Stomach (tissue), 9 donors: ENCODE results near the gene EME2. TPM values are rescaled to one million over a fixed set of nuclear protein-coding genes. Genes with fewer than 3 reads are reported as not detected.

ENCODE experiments used
- DNase-seq, 2 donors: peaks; one replicate each; pipeline versions ENCODE4 v3.0.0 to v3.0.0-alpha.2; 2013 to 2019
- H3K27ac ChIP-seq, 5 donors: fragments of 200-600 bp in 4 of 5; sonication (generic) in 4 of 5; one replicate each; pipeline ENCODE4 v1.5.1; 2013 to 2019; ENCODE audit warnings: mild to moderate bottlenecking in 1 of 5, moderate library complexity in 1 of 5
- H3K27me3 ChIP-seq, 3 donors: fragments of 200-600 bp; sonication (generic); one replicate each; pipeline ENCODE4 v1.5.1; 2017 to 2019; ENCODE audit warnings: mixed run types in 1 of 3
- H3K36me3 ChIP-seq, 4 donors: fragments of 200-600 bp; sonication (generic); 1 replicate in 3 of 4; 2 replicates in 1 of 4; pipeline ENCODE4 v1.5.1; 2016 to 2019
- H3K4me1 ChIP-seq, 4 donors: fragments of 200-600 bp; sonication (generic); one replicate each; pipeline ENCODE4 v1.5.1; 2016 to 2019
- H3K4me3 ChIP-seq, 4 donors: fragments of 200-600 bp; sonication (generic) in 3 of 4; one replicate each; pipeline ENCODE4 v1.5.1; 2016 to 2019; ENCODE audit warnings: mild to moderate bottlenecking in 1 of 4
- H3K9me3 ChIP-seq, 4 donors: fragments of 200-600 bp; sonication (generic); one replicate each; pipeline ENCODE4 v1.5.1; 2016 to 2019
- EP300 ChIP-seq: sonication (generic); formaldehyde crosslinking; IDR thresholded peaks from one replicate; pipeline ENCODE4 v1.6.1; 2017; ENCODE audit warnings: antibody characterized with exemption
- POLR2A ChIP-seq, 4 donors: fragments of 450-650 bp; IDR thresholded peaks; one replicate each; pipeline ENCODE4 v1.6.1; 2016; ENCODE audit warnings: antibody characterized with exemption in 4 of 4, control low read depth in 2 of 4, mild to moderate bottlenecking in 1 of 4, moderate library complexity in 1 of 4
- POLR2AphosphoS5 ChIP-seq, 3 donors: sonication (generic); formaldehyde crosslinking; IDR thresholded peaks; one replicate each; pipeline ENCODE4 v1.6.1; 2016; ENCODE audit warnings: antibody characterized with exemption in 3 of 3
- WGBS, 5 donors: extraction: QIAGEN DNeasy Blood & Tissue Kit in 3 of 5; methylation state at CpG; one replicate each; pipeline versions ENCODE4 v1.1.5 to v1.1.7; 2013 to 2018; 5-methylcytosine and 5-hydroxymethylcytosine counted together
- intact Hi-C: fragments of 100-400 bp; cut with DNase I; formaldehyde crosslinking; loops from one replicate; pipeline ENCODE4 v1.15.1; 2023; ENCODE audit warnings: low total_unique reads
- polyA plus RNA-seq, 3 donors: library from polyadenylated mRNA; stranded (reverse); fragments of 200-250 nt; gene quantifications; one replicate each; pipeline ENCODE4 v1.2.3, GENCODE V29; 2013
- total RNA-seq, 5 donors: library from RNA; depleted of rRNA; stranded (reverse); fragments of >200 nt; gene quantifications; one replicate each; pipeline versions ENCODE4 v1.1.0 to v1.2.3, GENCODE V29; 2014 to 2016
- TF ChIP-seq, protein P1 (sequence below), 7 experiments: fragments of 450-650 bp in 4 of 7; fragments of 200-600 bp in 3 of 7; sonication (generic) in 3 of 7; IDR thresholded peaks; one replicate each; pipeline ENCODE4 v1.5.1; 2016 to 2019; ENCODE audit warnings: antibody characterized with exemption in 7 of 7, control low read depth in 2 of 7, mild to moderate bottlenecking in 1 of 7
- donor health status: healthy with polysubstance abuse.
- donor health status: Bipolar disorder and iron deficiency.
- donor health status: healthy.

Gene EME2
- total and polyA plus RNA-seq, 8 donors = 2.6 to 94.1 (median 13.3) TPM

DNA sequence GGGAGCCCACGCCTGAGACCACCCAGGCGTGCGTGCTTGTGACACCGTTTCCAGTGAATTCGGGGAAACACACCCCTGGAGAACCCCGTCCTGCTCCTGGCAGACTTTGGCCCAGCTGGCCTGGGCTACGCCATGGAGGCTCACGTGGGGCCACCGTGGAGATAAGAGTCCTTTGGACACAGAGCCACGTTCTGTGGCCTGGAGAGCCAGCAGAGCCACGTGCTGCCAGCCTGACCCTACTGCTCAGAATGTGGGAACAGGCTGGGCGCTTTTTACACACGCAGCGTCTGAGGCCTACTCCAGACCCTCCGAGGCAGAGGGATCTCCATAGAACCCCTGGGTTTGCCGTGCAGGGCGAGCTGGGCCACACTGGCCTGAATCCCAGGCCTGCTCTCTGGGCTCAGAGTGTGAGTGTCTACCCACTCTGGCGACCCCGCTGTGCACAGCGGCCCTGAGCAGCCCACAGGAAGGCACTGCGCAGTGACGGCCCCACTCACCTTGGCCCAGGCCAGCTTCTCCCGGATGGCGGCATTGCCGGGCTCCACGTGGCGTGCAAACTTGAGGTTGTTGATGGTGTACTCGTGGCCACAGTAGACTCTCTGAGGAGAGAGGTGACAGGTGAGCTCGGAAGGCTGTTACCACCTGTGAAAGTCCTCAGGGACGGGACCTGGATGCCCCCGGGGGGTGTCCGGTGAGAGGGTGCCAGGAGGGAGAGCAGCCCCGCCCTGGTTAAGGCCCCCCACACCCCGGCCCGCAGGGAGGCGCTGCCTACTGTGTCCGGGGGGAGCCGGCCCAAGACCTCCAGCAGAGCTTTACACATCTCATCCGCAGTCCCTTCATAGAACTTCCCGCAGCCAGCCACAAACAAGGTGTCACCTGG is 44.0 kb downstream of the EME2 start:
- TF ChIP-seq POLR2A (IDR thresholded peaks at IDR 0.05) (no peak), EP300 (no peak), POLR2AphosphoS5 (IDR thresholded peaks at IDR 0.05) (no peak)
- TF ChIP-seq, protein P1, sequence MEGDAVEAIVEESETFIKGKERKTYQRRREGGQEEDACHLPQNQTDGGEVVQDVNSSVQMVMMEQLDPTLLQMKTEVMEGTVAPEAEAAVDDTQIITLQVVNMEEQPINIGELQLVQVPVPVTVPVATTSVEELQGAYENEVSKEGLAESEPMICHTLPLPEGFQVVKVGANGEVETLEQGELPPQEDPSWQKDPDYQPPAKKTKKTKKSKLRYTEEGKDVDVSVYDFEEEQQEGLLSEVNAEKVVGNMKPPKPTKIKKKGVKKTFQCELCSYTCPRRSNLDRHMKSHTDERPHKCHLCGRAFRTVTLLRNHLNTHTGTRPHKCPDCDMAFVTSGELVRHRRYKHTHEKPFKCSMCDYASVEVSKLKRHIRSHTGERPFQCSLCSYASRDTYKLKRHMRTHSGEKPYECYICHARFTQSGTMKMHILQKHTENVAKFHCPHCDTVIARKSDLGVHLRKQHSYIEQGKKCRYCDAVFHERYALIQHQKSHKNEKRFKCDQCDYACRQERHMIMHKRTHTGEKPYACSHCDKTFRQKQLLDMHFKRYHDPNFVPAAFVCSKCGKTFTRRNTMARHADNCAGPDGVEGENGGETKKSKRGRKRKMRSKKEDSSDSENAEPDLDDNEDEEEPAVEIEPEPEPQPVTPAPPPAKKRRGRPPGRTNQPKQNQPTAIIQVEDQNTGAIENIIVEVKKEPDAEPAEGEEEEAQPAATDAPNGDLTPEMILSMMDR (IDR thresholded peaks at IDR 0.05) = no peak
- 83 to 96% (median 90%) methylated on average over 17 to 40 of the region's 40 CpGs for WGBS, 5 donors
- Histone ChIP-seq H3K4me3 (no peak overlapping the region), H3K4me1 (peaks cover 0 to 15% (median 11%) of the 10 kb centered on the region in 4 donors), H3K36me3 (peaks cover 29 to 82% (median 81%) of the 10 kb centered on the region in 4 donors), H3K27me3 (no peaks in the 10 kb centered on the region), H3K27ac (no peak overlapping the region), H3K9me3 (no peaks in the 10 kb centered on the region)
- no peak for DNase-seq
- intact Hi-C loops = no loop called here

DNA sequence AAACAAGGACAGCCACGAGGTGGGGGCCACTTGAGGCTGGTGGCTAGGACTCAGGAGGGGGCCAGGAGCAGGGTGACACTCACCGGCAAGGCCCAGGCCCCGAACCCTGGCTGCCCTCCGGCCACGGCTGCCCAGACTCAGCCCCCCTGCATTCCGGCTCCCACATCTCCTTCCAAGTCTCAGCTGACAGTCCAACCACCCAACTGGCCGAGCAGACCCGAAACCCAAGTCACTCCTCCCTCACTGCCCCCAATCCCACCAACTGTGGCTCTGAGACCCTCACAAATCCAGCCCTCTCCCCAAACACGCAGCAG is 44.6 kb downstream of the EME2 start:
- H3K4me3 ChIP-seq = no peak overlapping the region
- intact Hi-C loops = no loop called here
- H3K36me3 ChIP-seq = peaks cover 29 to 88% (median 87%) of the 10 kb centered on the region in 4 donors
- H3K9me3 ChIP-seq = no peaks in the 10 kb centered on the region
- H3K27ac ChIP-seq = no peak overlapping the region
- WGBS, 5 donors = 80 to 97% (median 93%) methylated on average over 6 to 9 of the region's 9 CpGs
- DNase-seq = no peak
- TF ChIP-seq, protein P1 (IDR thresholded peaks at IDR 0.05) = no peak
- no peak for TF ChIP-seq EP300
- no peak for TF ChIP-seq POLR2A (IDR thresholded peaks at IDR 0.05)
- no peak for TF ChIP-seq POLR2AphosphoS5 (IDR thresholded peaks at IDR 0.05)
- no peaks in the 10 kb centered on the region for H3K27me3 ChIP-seq
- peaks cover 0 to 12% (median 10%) of the 10 kb centered on the region in 4 donors for H3K4me1 ChIP-seq

DNA sequence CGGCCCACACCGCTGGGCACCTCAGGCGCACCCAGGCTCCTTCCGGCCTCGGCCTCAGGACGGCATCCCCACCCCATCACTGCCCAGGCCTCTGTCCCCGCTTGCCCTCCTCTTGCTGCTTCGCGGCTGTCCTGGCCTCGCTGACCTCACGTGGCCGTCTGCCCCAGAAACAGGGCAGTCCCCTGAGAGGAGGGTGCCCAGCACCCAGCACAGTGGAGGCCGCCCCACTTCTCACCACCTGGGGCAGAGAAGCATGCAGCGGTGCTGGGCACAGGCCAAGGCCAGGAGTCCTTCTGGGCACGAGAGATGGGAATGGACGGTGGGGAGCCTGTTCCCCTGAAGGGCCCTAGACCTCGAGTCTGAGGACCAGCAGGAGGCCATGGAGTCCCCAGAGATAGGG is 45.1 kb downstream of the EME2 start:
- intact Hi-C loops = no loop called here

DNA sequence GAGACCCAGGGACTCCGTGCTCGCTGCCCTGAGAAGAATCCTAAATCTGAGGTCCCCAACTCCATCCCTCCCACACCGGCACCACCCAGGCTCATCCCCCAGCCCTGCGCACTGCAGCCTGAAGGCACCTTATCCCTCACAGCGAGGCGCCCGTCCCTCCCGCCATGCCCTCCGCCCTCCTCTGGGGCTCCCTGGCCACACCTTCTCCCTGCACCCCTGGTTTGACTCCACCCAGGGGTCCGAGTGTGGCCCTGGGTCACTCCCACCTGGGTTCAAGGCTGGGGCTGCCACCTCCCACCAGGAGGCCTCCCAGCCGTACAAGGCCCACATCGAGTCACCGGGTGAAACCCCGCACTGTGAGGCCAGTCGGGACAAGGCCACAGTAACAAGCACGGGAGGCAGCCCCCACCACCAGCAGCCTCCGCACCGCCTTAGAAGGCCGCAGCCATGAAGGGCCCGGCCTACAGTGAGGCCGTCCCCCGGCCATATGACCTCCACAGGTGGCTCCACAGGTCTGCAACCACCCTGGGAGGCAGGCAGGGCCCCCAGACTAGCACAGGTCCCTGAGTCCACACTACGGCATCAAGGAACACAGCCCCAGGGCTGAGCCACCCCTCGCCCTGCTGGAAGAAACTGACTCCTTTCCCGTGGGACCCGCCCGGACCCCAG is 45.7 kb downstream of the EME2 start:
- Histone ChIP-seq H3K27ac (no peak overlapping the region), H3K36me3 (peaks cover 29 to 96% (median 93%) of the 10 kb centered on the region in 4 donors), H3K27me3 (no peaks in the 10 kb centered on the region), H3K9me3 (no peaks in the 10 kb centered on the region), H3K4me1 (peaks cover 0 to 4% (median 0%) of the 10 kb centered on the region in 4 donors), H3K4me3 (no peak overlapping the region)
- TF ChIP-seq EP300 (no peak), POLR2A (IDR thresholded peaks at IDR 0.05) (peak in 1 of 4 donors; percentile 10)
- 92 to 96% (median 94%) methylated on average over 13 to 27 of the region's 27 CpGs for WGBS, 5 donors
- DNase-seq = no peak
- intact Hi-C loops = no loop called here

More for the DNA sequence above, 45.1 kb downstream of the EME2 start:
- Histone ChIP-seq H3K36me3 (peaks cover 29 to 93% (median 91%) of the 10 kb centered on the region in 4 donors), H3K4me1 (peaks cover 0 to 8% (median 6%) of the 10 kb centered on the region in 4 donors), H3K27ac (no peak overlapping the region), H3K9me3 (no peaks in the 10 kb centered on the region), H3K4me3 (no peak overlapping the region), H3K27me3 (no peaks in the 10 kb centered on the region)
- no peak for DNase-seq
- 91 to 95% (median 92%) methylated on average over 14 to 17 of the region's 17 CpGs for WGBS, 5 donors
- no peak for TF ChIP-seq POLR2AphosphoS5 (IDR thresholded peaks at IDR 0.05)
- TF ChIP-seq, protein P1 (IDR thresholded peaks at IDR 0.05) = no peak
